ENCODE data around the gene BROX. TPM values are rescaled to one million over a fixed set of nuclear protein-coding genes. Genes with fewer than 3 reads are reported as not detected.
A peak's percentile ranks its signal among the peaks of the same experiment; 100 is the strongest.

BROX gene
- total and polyA plus RNA-seq, 10 of the 15 experiments (the other 5 are each of a cell fraction or from before 2014, with no cell fraction given): 5.8 to 42.0 (median 16.8) TPM

- no peak for TF ChIP-seq E4F1 (IDR thresholded peaks at IDR 0.05; ENCODE audit: borderline replicate concordance, partially characterized antibody)
These were observed 16.4 kb downstream of the BROX start (continued) for GRCh38 chr1:222728746-222729145.

GRCh38 chr1:222730866-222731265 is 18.5 kb downstream of the BROX start:
- intact Hi-C loops (cut with micrococcal nuclease; ENCODE audit: unreplicated experiment) (no loop called here), in situ Hi-C loops (cut with MboI) (loop anchor here (10.0 kb wide), 1 partner anchor 354 kb away; no protein-coding TSS in a partner anchor)
- 96% methylated on average over 1 of the region's 1 CpG for WGBS (ENCODE audit: insufficient coverage, insufficient replicate concordance, low lambda C conversion rate, missing lambda C conversion rate)
- ChIA-PET SMC1A (ENCODE audit: uncharacterized antibody, unreplicated experiment) (interaction anchor here (0.9 to 3.0 kb wide), 5 partner anchors 10 to 263 kb away, joined by 3 to 13 read pairs (median 3); no protein-coding TSS in a partner anchor), RAD21 (ENCODE audit: unreplicated experiment) (no interaction called here), CTCF (interaction anchor here (1.0 to 1.4 kb wide), 3 partner anchors 97 to 393 kb away, joined by 3 to 5 read pairs (median 3); no protein-coding TSS in a partner anchor), POLR2A (interaction anchor here (0.5 kb wide), 1 partner anchor 9 kb away, joined by 4 read pairs; no protein-coding TSS in a partner anchor)
- H2AFZ ChIP-seq (ENCODE audit: control insufficient read depth, low read depth, low read length): no peak overlapping the region
- H3K79me2 ChIP-seq (ENCODE audit: control insufficient read depth, insufficient read depth, low read length): no peaks in the 10 kb centered on the region
- no peak overlapping the region for H3K9ac ChIP-seq (ENCODE audit: control insufficient read depth, insufficient read depth, low read length)
- H3K27ac ChIP-seq (ENCODE audit: control insufficient read depth, insufficient read depth): no peak overlapping the region
- ATAC-seq (no peak), DNase-seq (ENCODE audit: low read depth, low spot score) (no peak), FAIRE-seq (no peak)
- peaks cover 2 to 12% of the 10 kb centered on the region in 2 experiments; a peak in 3 of 4 replicates for H3K36me3 ChIP-seq (ENCODE audit: control insufficient read depth in 2 of 2, insufficient read depth in 2 of 2, low read length in 1 of 2)
- H3K27me3 ChIP-seq (replicated peaks in 1 of 2; ENCODE audit: control insufficient read depth in 2 of 2, insufficient read depth in 2 of 2, low read length in 1 of 2): no peaks in the 10 kb centered on the region
- peak; percentile 7; the same call in 1 of the 2 replicates for TF ChIP-seq SPI1 (IDR thresholded peaks at IDR 0.05; ENCODE audit: borderline replicate concordance, insufficient read depth, low read depth, low read length)
- TF ChIP-seq MYC (IDR thresholded peaks at IDR 0.05; ENCODE audit: insufficient read depth, insufficient read length, insufficient replicate concordance, low read length, severe bottlenecking): no peak
- 0 out of 4 replicates have a peak, but pooled peaks of 1 of the 2 experiments have one; percentile 19 for TF ChIP-seq ETV6 (conservative IDR thresholded peaks at IDR 0.05 in 1 of 2, IDR thresholded peaks at IDR 0.05 in 1 of 2; ENCODE audit: borderline replicate concordance in 1 of 2, low read depth in 1 of 2)
- no peak for TF ChIP-seq E2F4 (IDR thresholded peaks at IDR 0.05; ENCODE audit: low read depth, low read length)
- no peak for TF ChIP-seq E2F8 (IDR thresholded peaks at IDR 0.05; ENCODE audit: low read depth, partially characterized antibody)
- no peak for TF ChIP-seq HCFC1 (IDR thresholded peaks at IDR 0.05; ENCODE audit: low read length)
- no peak for TF ChIP-seq CREB1 (IDR thresholded peaks at IDR 0.05; ENCODE audit: low read depth)
- no peak for TF ChIP-seq DPF2 (IDR thresholded peaks at IDR 0.05)
- no peak for TF ChIP-seq NFXL1 (IDR thresholded peaks at IDR 0.05; ENCODE audit: borderline replicate concordance)
- no peak for TF ChIP-seq EGR1 (IDR thresholded peaks at IDR 0.05; ENCODE audit: borderline replicate concordance in 1 of 2, low read depth in 2 of 2, low read length in 2 of 2)
- H3K4me2 ChIP-seq (ENCODE audit: control insufficient read depth, insufficient read depth): no peak overlapping the region
- BruUV-seq (replicated peaks): no TSS peak
- H3K9me3 ChIP-seq (replicated peaks; ENCODE audit: control insufficient read depth, insufficient read depth, low read length): no peaks in the 10 kb centered on the region
- H3K4me3 ChIP-seq: no peak overlapping the region
- H4K20me1 ChIP-seq (ENCODE audit: control insufficient read depth, insufficient read depth): no peaks in the 10 kb centered on the region
- peaks cover 15% of the 10 kb centered on the region for H3K4me1 ChIP-seq (ENCODE audit: control insufficient read depth, insufficient read depth, low read length)
